Neural crest cell (in vitro differentiated cells): ENCODE data around the gene LARGE2. TPM values are rescaled to one million over a fixed set of nuclear protein-coding genes. Genes with fewer than 3 reads are reported as not detected.

ENCODE experiments used
- DNase-seq: peaks from one replicate; pipeline ENCODE4 v3.0.0; 2021; ENCODE audit warnings: low read depth, mixed read lengths, low spot score
- H3K27ac Mint-ChIP-seq: one replicate; pipeline ENCODE4 v1.8.0; 2021; ENCODE audit warnings: mild to moderate bottlenecking, mixed read lengths; ENCODE audit not compliant: unreplicated experiment
- H3K27me3 Mint-ChIP-seq: 2 replicates; pipeline ENCODE4 v1.8.0; 2021; ENCODE audit warnings: low read depth, mild to moderate bottlenecking, mixed read lengths
- H3K36me3 Mint-ChIP-seq: 2 replicates; pipeline ENCODE4 v1.8.0; 2021; ENCODE audit warnings: low read depth, mild to moderate bottlenecking, mixed read lengths
- H3K4me1 Mint-ChIP-seq: 2 replicates; pipeline ENCODE4 v1.8.0; 2021; ENCODE audit warnings: mixed read lengths
- H3K4me3 Mint-ChIP-seq: one replicate; pipeline ENCODE4 v1.8.0; 2021; ENCODE audit warnings: mild to moderate bottlenecking, mixed read lengths
- H3K9me3 Mint-ChIP-seq: 2 replicates; pipeline ENCODE4 v1.8.0; 2021; ENCODE audit warnings: mixed read lengths
- total RNA-seq: library from RNA; stranded (reverse); gene quantifications from 2 replicates; pipeline ENCODE4 v1.2.1, GENCODE V29; 2021
- TF ChIP-seq, protein P1 (sequence below): fragments of 200-600 bp; sonication (generic); conservative IDR thresholded peaks from 2 replicates; pipeline ENCODE4 v1.5.0; 2021; ENCODE audit warnings: antibody characterized with exemption, mild to moderate bottlenecking

LARGE2 gene
- total RNA-seq, 1 donor from 2014 or later = not detected

DNA sequence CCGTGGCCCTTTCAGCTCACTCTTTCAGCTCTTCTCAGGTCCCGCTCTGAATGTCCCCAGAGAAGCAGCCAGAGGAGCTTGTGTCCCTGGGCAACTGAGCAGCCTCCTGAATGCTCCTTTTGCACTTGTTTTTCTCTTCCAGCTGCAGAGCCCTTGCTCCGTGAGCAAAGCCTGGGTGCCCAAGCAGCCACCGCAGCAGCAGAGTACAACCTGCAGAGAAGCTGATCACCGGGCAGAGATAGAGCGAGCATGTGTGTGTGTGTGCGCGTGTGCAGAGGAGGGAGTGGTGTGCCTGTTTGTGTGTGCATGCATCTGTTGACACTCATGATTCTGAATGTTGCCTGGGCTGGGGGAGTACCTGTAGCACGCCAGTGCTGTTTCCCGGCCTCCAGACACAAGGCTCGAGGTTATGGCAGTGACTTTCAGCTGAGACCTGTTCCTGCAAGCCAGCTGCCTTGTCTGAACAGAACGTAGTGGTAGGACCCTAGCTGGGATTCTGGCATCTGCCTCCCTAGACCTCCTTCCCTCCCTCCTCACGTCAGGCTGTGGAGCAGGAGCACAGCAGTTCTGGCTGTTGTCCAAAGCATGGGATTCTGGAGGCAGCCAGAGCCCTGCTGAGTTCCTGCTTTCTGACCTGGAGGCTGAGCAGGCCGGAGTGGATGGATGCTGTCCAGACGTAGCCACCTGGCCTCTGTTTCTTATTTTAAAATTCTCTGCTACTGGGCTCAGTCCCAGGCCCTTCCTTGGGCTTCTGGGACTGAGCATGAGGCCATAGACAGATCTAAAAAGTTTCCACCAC, 41.5 kb upstream of the LARGE2 start:
- H3K36me3 Mint-ChIP-seq = peaks cover 3% of the 10 kb centered on the region
- H3K27ac Mint-ChIP-seq = no peak overlapping the region
- H3K4me3 Mint-ChIP-seq = no peak overlapping the region
- TF ChIP-seq, protein P1, sequence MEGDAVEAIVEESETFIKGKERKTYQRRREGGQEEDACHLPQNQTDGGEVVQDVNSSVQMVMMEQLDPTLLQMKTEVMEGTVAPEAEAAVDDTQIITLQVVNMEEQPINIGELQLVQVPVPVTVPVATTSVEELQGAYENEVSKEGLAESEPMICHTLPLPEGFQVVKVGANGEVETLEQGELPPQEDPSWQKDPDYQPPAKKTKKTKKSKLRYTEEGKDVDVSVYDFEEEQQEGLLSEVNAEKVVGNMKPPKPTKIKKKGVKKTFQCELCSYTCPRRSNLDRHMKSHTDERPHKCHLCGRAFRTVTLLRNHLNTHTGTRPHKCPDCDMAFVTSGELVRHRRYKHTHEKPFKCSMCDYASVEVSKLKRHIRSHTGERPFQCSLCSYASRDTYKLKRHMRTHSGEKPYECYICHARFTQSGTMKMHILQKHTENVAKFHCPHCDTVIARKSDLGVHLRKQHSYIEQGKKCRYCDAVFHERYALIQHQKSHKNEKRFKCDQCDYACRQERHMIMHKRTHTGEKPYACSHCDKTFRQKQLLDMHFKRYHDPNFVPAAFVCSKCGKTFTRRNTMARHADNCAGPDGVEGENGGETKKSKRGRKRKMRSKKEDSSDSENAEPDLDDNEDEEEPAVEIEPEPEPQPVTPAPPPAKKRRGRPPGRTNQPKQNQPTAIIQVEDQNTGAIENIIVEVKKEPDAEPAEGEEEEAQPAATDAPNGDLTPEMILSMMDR = no peak
- H3K4me1 Mint-ChIP-seq = peaks cover 16% of the 10 kb centered on the region
- H3K27me3 Mint-ChIP-seq = peaks cover 9% of the 10 kb centered on the region
- no peaks in the 10 kb centered on the region for H3K9me3 Mint-ChIP-seq
- DNase-seq = no peak

DNA sequence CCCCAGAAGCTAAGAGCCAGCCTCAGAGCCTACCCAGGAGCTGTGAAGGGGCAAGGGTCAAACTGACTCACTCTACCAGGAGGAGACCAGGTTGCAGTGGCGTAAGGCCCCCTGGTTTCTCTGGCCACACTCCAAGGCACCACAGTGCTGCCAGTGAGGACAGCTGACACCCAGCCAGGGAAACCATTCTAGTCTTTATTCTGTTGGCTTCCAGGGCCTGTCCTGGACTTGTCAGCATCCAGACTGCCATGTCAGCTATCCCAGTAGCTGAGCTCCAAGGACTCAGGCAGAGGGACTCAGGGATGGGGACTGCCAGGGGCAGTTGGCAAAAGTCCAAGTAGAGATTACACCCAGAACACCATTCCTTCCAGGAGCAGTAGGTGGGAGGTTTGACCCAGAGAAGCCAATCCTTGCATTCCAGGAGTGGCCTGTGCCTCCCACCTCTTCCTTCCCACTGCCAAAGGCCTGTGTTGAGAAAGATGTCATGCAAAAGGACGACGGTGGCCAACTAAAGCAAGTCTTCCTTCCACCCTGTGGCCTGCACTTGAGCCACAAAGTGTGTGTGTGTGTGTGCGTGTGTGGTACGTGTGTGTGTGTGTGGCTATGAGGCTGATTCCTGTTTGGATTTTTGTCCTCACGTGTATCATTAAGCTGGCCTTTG, 40.6 kb upstream of the LARGE2 start:
- TF ChIP-seq, protein P1 = no peak
- Mint-ChIP-seq H3K4me1 (peaks cover 10% of the 10 kb centered on the region), H3K27me3 (peaks cover 14% of the 10 kb centered on the region), H3K4me3 (peak overlapping the region; percentile 58), H3K9me3 (no peaks in the 10 kb centered on the region), H3K27ac (no peak overlapping the region), H3K36me3 (peaks cover 3% of the 10 kb centered on the region)
- no peak for DNase-seq

- Mint-ChIP-seq H3K4me3 (peak overlapping the region; percentile 83), H3K4me1 (peaks cover 10% of the 10 kb centered on the region), H3K27ac (no peak overlapping the region), H3K9me3 (no peaks in the 10 kb centered on the region), H3K36me3 (no peaks in the 10 kb centered on the region), H3K27me3 (peaks cover 21% of the 10 kb centered on the region)
- TF ChIP-seq, protein P1 = no peak
- no peak for DNase-seq
Measured at GRCh38 chr11:45884596-45885185, 37.8 kb upstream of the LARGE2 start.

DNA sequence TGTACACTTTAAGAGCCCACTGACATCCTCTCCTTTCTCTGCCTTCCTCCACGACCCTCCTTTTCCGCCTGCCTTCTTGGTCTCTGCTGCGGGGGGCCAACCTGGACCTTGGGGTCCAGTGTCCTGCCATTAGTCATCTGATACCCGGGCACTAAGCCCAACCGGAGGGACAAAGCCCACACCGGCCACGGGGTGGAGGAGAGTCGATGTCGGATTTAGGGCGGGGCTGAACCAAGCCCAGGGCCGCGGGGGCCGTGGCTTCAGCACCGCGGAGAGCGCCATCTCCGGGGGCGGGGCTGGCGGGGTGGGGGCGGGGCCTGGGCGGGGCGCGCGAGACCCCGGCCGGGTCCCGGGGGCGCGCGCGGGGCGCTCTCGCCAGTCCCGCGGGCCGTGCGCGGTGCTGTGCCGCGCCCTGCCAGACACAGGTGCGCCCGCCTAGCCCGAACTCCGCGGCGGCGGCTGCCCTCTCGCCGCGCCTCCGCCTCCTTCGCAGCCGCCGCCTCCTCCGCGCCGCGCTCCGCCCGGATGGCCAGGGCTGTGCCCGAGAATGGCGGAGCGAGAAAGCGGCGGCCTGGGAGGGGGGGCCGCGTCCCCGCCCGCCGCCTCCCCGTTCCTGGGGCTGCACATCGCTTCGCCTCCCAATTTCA, 37.1 kb upstream of the LARGE2 start, which contains the start of gene MAPK8IP1:
TSS of gene MAPK8IP1 (plus strand) at position 378 of the 647 bp plus-strand sequence. CDS start at position 548, 170 bp downstream.
- H3K27ac Mint-ChIP-seq = no peak within 1 kb of the TSS
- no peaks in the 10 kb centered on the region for H3K36me3 Mint-ChIP-seq
- H3K9me3 Mint-ChIP-seq = no peaks in the 10 kb centered on the region
- peaks cover 10% of the 10 kb centered on the region for H3K4me1 Mint-ChIP-seq
- peaks cover 21% of the 10 kb centered on the region for H3K27me3 Mint-ChIP-seq
- peak within 1 kb of the TSS; percentile 83 for H3K4me3 Mint-ChIP-seq
- TF ChIP-seq, protein P1 = no peak
- peak; percentile 62 for DNase-seq
